Inferior parietal cortex (tissue), 1 donor: ENCODE data around the gene GMDS.

Experiments used
- DNase-seq: peaks from one replicate; pipeline ENCODE4 v3.0.0-alpha.2; 2016; ENCODE audit errors: extremely low spot score

Gene GMDS

GRCh38 chr6:2245103-2245876, at the start of gene GMDS:
TSS of gene GMDS (minus strand) at chr6:2245605.
- DNase-seq = peak; percentile 83

- no peak for DNase-seq
Measured at GRCh38 chr6:2285510-2285909, 40.1 kb upstream of the GMDS start.

GRCh38 chr6:2275892-2276242, 30.5 kb upstream of the GMDS start:
- no peak for DNase-seq

GRCh38 chr6:2274981-2275891, 29.8 kb upstream of the GMDS start:
- DNase-seq = no peak

- DNase-seq = no peak
Measured at GRCh38 chr6:2272696-2273095, 27.3 kb upstream of the GMDS start.

- DNase-seq = no peak
Measured at GRCh38 chr6:2270054-2270453, 24.6 kb upstream of the GMDS start.

- no peak for DNase-seq
Measured at GRCh38 chr6:2266841-2267240, 21.4 kb upstream of the GMDS start.

GRCh38 chr6:2266031-2266795, 20.8 kb upstream of the GMDS start:
- no peak for DNase-seq

GRCh38 chr6:2264932-2265331, 19.5 kb upstream of the GMDS start:
- DNase-seq = no peak

- DNase-seq = no peak
Measured at GRCh38 chr6:2263896-2264295, 18.5 kb upstream of the GMDS start.

- DNase-seq = no peak
Measured at GRCh38 chr6:2259574-2259973, 14.2 kb upstream of the GMDS start.

- DNase-seq = no peak
Measured at GRCh38 chr6:2259002-2259494, 13.6 kb upstream of the GMDS start.

GRCh38 chr6:2258112-2258511, 12.7 kb upstream of the GMDS start:
- DNase-seq = no peak

GRCh38 chr6:2257363-2257762, 12.0 kb upstream of the GMDS start:
- DNase-seq = no peak

GRCh38 chr6:2254747-2255146, 9.3 kb upstream of the GMDS start:
- DNase-seq = no peak

GRCh38 chr6:2249126-2249525, 3.7 kb upstream of the GMDS start:
- DNase-seq = no peak

GRCh38 chr6:2247664-2248063, 2.3 kb upstream of the GMDS start:
- no peak for DNase-seq

- peak; percentile 37 for DNase-seq
Measured at GRCh38 chr6:2245877-2246863, 765 bp upstream of the GMDS start.

- DNase-seq = peak; percentile 7
Measured at GRCh38 chr6:2244261-2245102, 923 bp downstream of the GMDS start.

GRCh38 chr6:2242311-2242710, 3.1 kb downstream of the GMDS start:
- no peak for DNase-seq
